Peyer's patch (tissue), 4 donors: ENCODE data around the gene NSG1. TPM values are rescaled to one million over a fixed set of nuclear protein-coding genes. Genes with fewer than 3 reads are reported as not detected.
"Not testable (repeated sequence)": the region's sequence is repeated elsewhere in the genome, so short reads cannot be mapped to it uniquely, and the experiment has no call there.

Experiments used
- DNase-seq, 3 donors: peaks; one replicate each; pipeline ENCODE4 v3.0.0-alpha.2; 2017 to 2019
- H3K27ac ChIP-seq, 4 donors: fragments of 200-600 bp; sonication (generic); one replicate each; pipeline ENCODE4 v1.5.1; 2016 to 2019
- H3K27me3 ChIP-seq, 2 donors: fragments of 200-600 bp; sonication (generic); one replicate each; pipeline ENCODE4 v1.5.1; 2019
- H3K36me3 ChIP-seq, 3 donors: fragments of 200-600 bp; sonication (generic); one replicate each; pipeline ENCODE4 v1.5.1; 2016 to 2019
- H3K4me1 ChIP-seq, 4 donors: fragments of 200-600 bp; sonication (generic); one replicate each; pipeline ENCODE4 v1.5.1; 2016 to 2019
- H3K4me3 ChIP-seq, 4 donors: fragments of 200-600 bp; sonication (generic); 1 replicate in 3 of 4; 2 replicates in 1 of 4; pipeline ENCODE4 v1.5.1; 2016 to 2019; ENCODE audit warnings: mild to moderate bottlenecking in 1 of 4
- H3K9me3 ChIP-seq, 4 donors: fragments of 200-600 bp; sonication (generic); one replicate each; pipeline ENCODE4 v1.5.1; 2016 to 2019; ENCODE audit warnings: mild to moderate bottlenecking in 1 of 4
- POLR2A ChIP-seq, 2 donors: fragments of 450-650 bp; IDR thresholded peaks; one replicate each; pipeline ENCODE4 v1.5.1; 2017; ENCODE audit warnings: antibody characterized with exemption in 2 of 2, mild to moderate bottlenecking in 2 of 2, moderate library complexity in 2 of 2
- total RNA-seq, 4 donors: library from RNA; depleted of rRNA; stranded (reverse); fragments of >200 nt; gene quantifications; one replicate each; pipeline ENCODE4 v1.1.0, GENCODE V29; 2016
- TF ChIP-seq, protein P1 (sequence below), 6 experiments: fragments of 450-650 bp in 4 of 6; fragments of 200-600 bp in 2 of 6; sonication (generic) in 1 of 6; IDR thresholded peaks; one replicate each; pipeline ENCODE4 v1.5.1; 2017 to 2019; ENCODE audit warnings: antibody characterized with exemption in 6 of 6, mild to moderate bottlenecking in 3 of 6, moderate library complexity in 1 of 6

NSG1 gene
- total RNA-seq, 4 donors from 2014 or later: 2.0 to 13.2 (median 3.7) TPM

DNA sequence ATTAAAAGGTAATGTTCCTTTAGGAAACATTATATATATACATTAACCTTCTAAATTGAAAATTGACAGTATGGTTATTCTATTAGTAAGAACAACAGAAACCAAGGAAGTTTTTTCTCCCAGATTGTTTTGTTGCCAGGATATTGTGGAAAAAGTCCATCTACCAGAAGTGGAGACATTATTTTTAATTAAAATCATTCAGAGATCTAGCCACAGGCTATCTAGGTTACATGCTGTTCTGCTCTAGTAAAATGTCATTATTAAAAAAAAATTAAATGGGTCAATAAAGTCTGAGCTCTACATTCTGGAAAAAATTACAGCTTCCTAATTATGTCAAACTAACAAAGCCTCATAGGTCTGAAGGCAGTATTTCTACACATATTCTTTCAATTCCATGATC lies 74.3 kb downstream of the NSG1 start:
- H3K9me3 ChIP-seq: no peaks in the 10 kb centered on the region
- DNase-seq: no peak
- TF ChIP-seq, protein P1, sequence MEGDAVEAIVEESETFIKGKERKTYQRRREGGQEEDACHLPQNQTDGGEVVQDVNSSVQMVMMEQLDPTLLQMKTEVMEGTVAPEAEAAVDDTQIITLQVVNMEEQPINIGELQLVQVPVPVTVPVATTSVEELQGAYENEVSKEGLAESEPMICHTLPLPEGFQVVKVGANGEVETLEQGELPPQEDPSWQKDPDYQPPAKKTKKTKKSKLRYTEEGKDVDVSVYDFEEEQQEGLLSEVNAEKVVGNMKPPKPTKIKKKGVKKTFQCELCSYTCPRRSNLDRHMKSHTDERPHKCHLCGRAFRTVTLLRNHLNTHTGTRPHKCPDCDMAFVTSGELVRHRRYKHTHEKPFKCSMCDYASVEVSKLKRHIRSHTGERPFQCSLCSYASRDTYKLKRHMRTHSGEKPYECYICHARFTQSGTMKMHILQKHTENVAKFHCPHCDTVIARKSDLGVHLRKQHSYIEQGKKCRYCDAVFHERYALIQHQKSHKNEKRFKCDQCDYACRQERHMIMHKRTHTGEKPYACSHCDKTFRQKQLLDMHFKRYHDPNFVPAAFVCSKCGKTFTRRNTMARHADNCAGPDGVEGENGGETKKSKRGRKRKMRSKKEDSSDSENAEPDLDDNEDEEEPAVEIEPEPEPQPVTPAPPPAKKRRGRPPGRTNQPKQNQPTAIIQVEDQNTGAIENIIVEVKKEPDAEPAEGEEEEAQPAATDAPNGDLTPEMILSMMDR (IDR thresholded peaks at IDR 0.05): no peak
- TF ChIP-seq POLR2A (IDR thresholded peaks at IDR 0.05): no peak
- peaks cover 0 to 6% (median 1%) of the 10 kb centered on the region in 4 donors for H3K4me1 ChIP-seq
- H3K36me3 ChIP-seq: peaks cover 0 to 52% (median 0%) of the 10 kb centered on the region in 3 donors
- peak overlapping the region; percentile 11 to 57 (median 44) for H3K27ac ChIP-seq
- H3K4me3 ChIP-seq: no peak overlapping the region
- H3K27me3 ChIP-seq: no peaks in the 10 kb centered on the region

DNA sequence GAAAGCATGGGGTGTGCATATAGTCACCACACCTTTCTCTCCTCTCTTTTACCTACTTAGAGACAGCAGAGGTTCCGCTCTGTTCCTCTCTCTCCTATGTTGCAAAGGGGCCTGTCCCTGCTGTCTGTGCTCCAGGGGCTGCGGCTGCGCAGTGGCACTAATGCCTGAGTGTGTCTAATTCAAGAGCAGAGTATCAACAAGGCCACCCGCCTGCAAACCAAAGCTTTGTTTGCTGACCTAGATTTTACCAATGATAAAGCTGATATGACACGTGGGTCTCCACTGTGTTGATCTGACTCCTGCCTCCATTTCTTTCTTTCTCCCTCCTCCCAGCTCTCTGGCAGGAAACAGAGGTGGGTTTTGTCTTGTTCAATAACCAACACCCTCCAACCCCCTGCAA lies 74.9 kb downstream of the NSG1 start:
- TF ChIP-seq, protein P1 (IDR thresholded peaks at IDR 0.05): no peak
- TF ChIP-seq POLR2A (IDR thresholded peaks at IDR 0.05): no peak
- Histone ChIP-seq H3K4me3 (no peak overlapping the region), H3K9me3 (no peaks in the 10 kb centered on the region), H3K27ac (peak overlapping the region; percentile 11 to 57 (median 44)), H3K27me3 (no peaks in the 10 kb centered on the region), H3K36me3 (peaks cover 0 to 50% (median 0%) of the 10 kb centered on the region in 3 donors), H3K4me1 (peaks cover 0 to 6% (median 1%) of the 10 kb centered on the region in 4 donors)
- DNase-seq: peak in 2 of 3 donors; percentile 46 to 77

- Histone ChIP-seq H3K4me3 (no peak overlapping the region), H3K36me3 (peaks cover 0 to 47% (median 0%) of the 10 kb centered on the region in 3 donors), H3K9me3 (no peaks in the 10 kb centered on the region), H3K27ac (no peak overlapping the region), H3K4me1 (peaks cover 0 to 6% (median 1%) of the 10 kb centered on the region in 4 donors), H3K27me3 (no peaks in the 10 kb centered on the region)
- TF ChIP-seq POLR2A (IDR thresholded peaks at IDR 0.05): no peak
- TF ChIP-seq, protein P1 (IDR thresholded peaks at IDR 0.05): no peak
- no peak for DNase-seq
Measured at GRCh38 chr4:4462970-4463369, 76.1 kb downstream of the NSG1 start.

GRCh38 chr4:4465238-4465637 lies 78.3 kb downstream of the NSG1 start:
- not testable (repeated sequence) for H3K4me1 ChIP-seq, H3K4me3 ChIP-seq, H3K9me3 ChIP-seq, DNase-seq, H3K27me3 ChIP-seq, H3K27ac ChIP-seq
- H3K36me3 ChIP-seq: peaks cover 0 to 51% (median 0%) of the 10 kb centered on the region in 3 donors

Other genes with a start within 250 kb of the NSG1 start
- gene OTOP1, start 160.2 kb upstream of the NSG1 start, total RNA-seq: not detected
- gene TMEM128, start 138.9 kb upstream of the NSG1 start, total RNA-seq: 10 to 100 TPM; 10.7 to 15.5 (median 14.2) TPM
- gene LYAR, start 96.9 kb upstream of the NSG1 start, total RNA-seq: 1 to 10 TPM; 2.8 to 6.3 (median 4.4) TPM
- 10 to 100 TPM in 2 of 4 donors, 1 to 10 TPM in 2; 3.3 to 17.0 (median 11.7) TPM for gene ZBTB49, start 96.9 kb upstream of the NSG1 start, total RNA-seq
- 10 to 100 TPM; 33.0 to 56.0 (median 42.3) TPM for gene STX18, start 154.9 kb downstream of the NSG1 start, total RNA-seq